B cell (primary cell): ENCODE data around the gene GPC2. TPM values are rescaled to one million over a fixed set of nuclear protein-coding genes. Genes with fewer than 3 reads are reported as not detected.

ENCODE experiments used
- ATAC-seq: fragments of 200-7000 bp; cut with Tn5 transposase; one replicate; pipeline ENCODE4 v1.10.0; 2021; ENCODE audit warnings: low read depth, mild to moderate bottlenecking, moderate number of reproducible peaks, moderate library complexity
- CTCF ChIA-PET: fragments of 350-600 bp; sonication (Branson Sonifier 250); formaldehyde crosslinking; loops from one replicate; lab custom pipeline; 2021; ENCODE audit warnings: antibody characterized with exemption, inconsistent platforms; lab: Charles Lee
- POLR2A ChIA-PET: fragments of 350-600 bp; sonication (Branson Sonifier 250); formaldehyde crosslinking; loops from one replicate; lab custom pipeline; 2021; ENCODE audit warnings: antibody characterized with exemption; lab: Charles Lee
- DNase-seq: peaks from one replicate; pipeline ENCODE4 v3.0.0; 2013
- H2AFZ ChIP-seq: 2 replicates; pipeline ENCODE4 v1.6.1; 2012; ENCODE audit warnings: mild to moderate bottlenecking, low read depth, low read length; ENCODE audit not compliant: insufficient read depth, poor library complexity, severe bottlenecking
- H3K27ac ChIP-seq, 2 donors: 1 replicate in 1 of 2; 2 replicates in 1 of 2; pipeline ENCODE4 v1.5.1; 2012 to 2013; ENCODE audit warnings: low read length in 2 of 2, mild to moderate bottlenecking in 2 of 2, moderate library complexity in 1 of 2
- H3K27me3 ChIP-seq, 4 experiments: fragments of 200-600 bp in 1 of 4; sonication (generic) in 1 of 4; replicated peaks in 1 of 4; 1 replicate in 2 of 4; 2 replicates in 2 of 4; pipeline versions ENCODE4 v1.6.1 to v1.7.0; 2013 to 2016; ENCODE audit warnings: low read length in 3 of 4, mild to moderate bottlenecking in 2 of 4, mixed read lengths in 1 of 4, moderate library complexity in 1 of 4; ENCODE audit not compliant: insufficient read depth in 4 of 4, control insufficient read depth in 3 of 4; ENCODE audit errors: control extremely low read depth in 1 of 4
- H3K36me3 ChIP-seq, 2 experiments: replicated peaks in 1 of 2; 1 replicate in 1 of 2; 2 replicates in 1 of 2; pipeline versions ENCODE4 v1.6.1 to v1.7.1; 2013; ENCODE audit warnings: low read length in 1 of 2; ENCODE audit not compliant: insufficient read depth in 2 of 2, control insufficient read depth in 1 of 2; ENCODE audit errors: control extremely low read depth in 1 of 2, extremely low read depth in 1 of 2
- H3K4me1 ChIP-seq, 2 donors: fragments of 200-600 bp in 1 of 2; sonication (generic) in 1 of 2; 1 replicate in 1 of 2; 2 replicates in 1 of 2; pipeline versions ENCODE4 v1.5.1 to v1.6.1; 2013 to 2017; ENCODE audit warnings: low read length in 2 of 2; ENCODE audit not compliant: control insufficient read depth in 2 of 2, insufficient read depth in 2 of 2
- H3K4me2 ChIP-seq: replicated peaks from 2 replicates; pipeline ENCODE3; 2012; ENCODE audit warnings: mild to moderate bottlenecking, low read depth, low read length; ENCODE audit not compliant: poor library complexity, severe bottlenecking
- H3K4me3 ChIP-seq, 5 experiments: fragments of 200-600 bp in 1 of 5; sonication (generic) in 1 of 5; 1 replicate in 3 of 5; 2 replicates in 2 of 5; pipeline versions ENCODE4 v1.5.1 to v1.7.0; 2011 to 2016; ENCODE audit warnings: low read length in 4 of 5, mild to moderate bottlenecking in 4 of 5, low read depth in 2 of 5, control low read depth in 1 of 5, moderate library complexity in 1 of 5; ENCODE audit not compliant: insufficient read depth in 1 of 5; ENCODE audit errors: control extremely low read depth in 1 of 5, extremely low read depth in 1 of 5
- H3K79me2 ChIP-seq: fragments of 200-600 bp; sonication (generic); one replicate; pipeline ENCODE4 v1.6.0; 2016; ENCODE audit warnings: low read length; ENCODE audit not compliant: control insufficient read depth, insufficient read depth
- H3K9ac ChIP-seq: fragments of 200-600 bp; sonication (generic); 2 replicates; pipeline ENCODE4 v1.6.1; 2017; ENCODE audit warnings: mild to moderate bottlenecking, low read length, moderate library complexity
- H3K9me3 ChIP-seq, 3 donors: one replicate each; pipeline versions ENCODE4 v1.6.1 to v1.7.1; 2013; ENCODE audit warnings: low read length in 2 of 3; ENCODE audit not compliant: control insufficient read depth in 2 of 3, insufficient read depth in 1 of 3; ENCODE audit errors: control extremely low read depth in 1 of 3
- H4K20me1 ChIP-seq: 2 replicates; pipeline ENCODE4 v1.6.0; 2012; ENCODE audit warnings: mild to moderate bottlenecking, low read length; ENCODE audit not compliant: insufficient read depth, control insufficient read depth, poor library complexity, severe bottlenecking
- H3K27ac Mint-ChIP-seq: one replicate; pipeline ENCODE4 v1.8.0; 2021; ENCODE audit warnings: mixed read lengths
- H3K27me3 Mint-ChIP-seq: one replicate; pipeline ENCODE4 v1.8.0; 2021; ENCODE audit warnings: mixed read lengths
- H3K4me1 Mint-ChIP-seq: one replicate; pipeline ENCODE4 v1.8.0; 2021; ENCODE audit warnings: mixed read lengths
- H3K4me3 Mint-ChIP-seq: one replicate; pipeline ENCODE4 v1.8.0; 2021; ENCODE audit warnings: mixed read lengths
- H3K9me3 Mint-ChIP-seq: one replicate; pipeline ENCODE4 v1.8.0; 2022; ENCODE audit warnings: mixed read lengths; ENCODE audit not compliant: insufficient read depth
- CTCF ChIP-seq: fragments of 200-600 bp; IDR thresholded peaks from one replicate; pipeline ENCODE4 v1.8.0; 2022; ENCODE audit warnings: antibody characterized with exemption, mild to moderate bottlenecking
- EZH2 ChIP-seq: IDR thresholded peaks from 2 replicates; pipeline ENCODE4 v1.6.1; 2012; ENCODE audit warnings: borderline replicate concordance, low read depth, mild to moderate bottlenecking, moderate library complexity, low read length; ENCODE audit not compliant: insufficient read depth, poor library complexity, severe bottlenecking
- WGBS: methylation state at CpG from one replicate; pipeline ENCODE4 v1.1.5; 2013; ENCODE audit warnings: missing lambda C conversion rate; ENCODE audit not compliant: insufficient coverage; 5-methylcytosine and 5-hydroxymethylcytosine counted together
- intact Hi-C: fragments of 100-400 bp; cut with micrococcal nuclease; formaldehyde crosslinking; loops from one replicate; pipeline ENCODE4 v1.10.0; 2022
- polyA plus RNA-seq: library from polyadenylated mRNA; depleted of rRNA; stranded (reverse); fragments of >200 nt; gene quantifications from 2 replicates; pipeline ENCODE4 v1.2.3, GENCODE V29; 2012
- total RNA-seq, 2 donors: library from RNA; stranded (reverse); fragments of 120-200 nt in 1 of 2; gene quantifications; 1 replicate in 1 of 2; 2 replicates in 1 of 2; pipeline versions ENCODE4 v1.2.3 to v1.2.4, GENCODE V29; 2013 to 2022

Gene GPC2
- total and polyA plus RNA-seq, 2 donors (not counting 1 experiment from before 2014, with no cell fraction given), result 3.9 to 4.1 TPM

DNA sequence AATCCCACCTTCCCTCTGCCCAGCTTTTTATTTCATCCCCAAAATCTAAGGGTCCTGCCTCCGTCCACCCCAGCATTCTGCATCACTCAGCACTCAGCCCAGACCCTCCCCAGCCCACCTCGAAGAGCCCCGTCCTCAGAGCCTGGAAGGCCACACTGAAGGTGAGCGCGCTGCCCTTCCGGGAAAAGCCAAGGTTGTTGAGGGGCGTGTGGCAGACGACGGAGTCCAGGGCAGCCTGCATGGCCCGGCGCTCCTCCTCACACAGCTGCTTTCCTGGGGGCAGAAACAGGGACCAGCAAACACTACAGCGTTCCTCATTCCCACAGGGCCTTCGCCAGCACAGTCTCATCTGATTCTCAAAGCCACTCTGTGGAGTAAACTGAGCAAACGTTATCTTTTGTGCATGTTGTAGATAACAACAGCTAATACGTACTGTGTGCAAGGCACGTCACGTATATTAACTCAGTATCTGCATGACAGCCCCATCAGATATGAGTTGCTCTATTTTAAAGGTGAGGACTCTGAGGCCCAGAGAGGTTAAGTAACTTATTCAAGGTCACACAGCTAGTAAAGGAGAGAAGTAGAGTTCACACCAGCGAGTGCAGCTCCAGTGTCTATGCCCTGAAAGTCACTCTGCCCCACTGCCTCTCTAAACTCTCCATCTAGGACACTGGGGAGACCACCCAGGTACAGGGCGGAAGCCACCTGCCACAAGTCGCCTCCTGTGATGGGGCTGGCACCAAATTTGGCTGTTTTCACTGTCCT is 21.4 kb downstream of the GPC2 start:
- no peaks in the 10 kb centered on the region for H3K27me3 ChIP-seq
- 99% methylated on average over 17 of the region's 20 CpGs for WGBS
- peaks cover 47% of the 10 kb centered on the region for H3K79me2 ChIP-seq
- no peaks in the 10 kb centered on the region for H3K9me3 ChIP-seq
- H4K20me1 ChIP-seq, result peaks cover 28% of the 10 kb centered on the region
- peak overlapping the region; percentile 54 to 84 for H3K27ac ChIP-seq
- peaks cover 34 to 47% of the 10 kb centered on the region in 2 donors for H3K4me1 ChIP-seq
- ATAC-seq, result no peak
- peaks cover 0 to 51% of the 10 kb centered on the region in 2 experiments for H3K36me3 ChIP-seq
- Mint-ChIP-seq H3K27me3 (no peaks in the 10 kb centered on the region), H3K27ac (peak overlapping the region; percentile 74), H3K4me3 (peak overlapping the region; percentile 32), H3K4me1 (peaks cover 50% of the 10 kb centered on the region), H3K9me3 (no peaks in the 10 kb centered on the region)
- TF ChIP-seq EZH2 (no peak), CTCF (no peak)
- no peak overlapping the region for H3K4me3 ChIP-seq
- H3K9ac ChIP-seq, result no peak overlapping the region
- no peak overlapping the region for H3K4me2 ChIP-seq
- ChIA-PET CTCF (interaction anchor here (1.3 to 5.1 kb wide), 2 partner anchors 12 to 23 kb away, joined by 3 to 18 read pairs; no protein-coding TSS in a partner anchor), POLR2A (interaction anchor here (0.6 to 2.9 kb wide), 5 partner anchors 8 to 32 kb away, joined by 3 to 16 read pairs (median 5); partner anchors contain the start of gene LAMTOR4)
- no peak overlapping the region for H2AFZ ChIP-seq
- intact Hi-C loops, result loop anchor here (5.0 kb wide), 2 partner anchors 37 to 182 kb away; no protein-coding TSS in a partner anchor
- no peak for DNase-seq
